Measurements from ENCODE around the gene SETBP1.

GRCh38 chr18:44786257-44786656 lies 105.6 kb downstream of the SETBP1 start:
- TF ChIP-seq POLR2AphosphoS5 (IDR thresholded peaks at IDR 0.05; ENCODE audit: borderline replicate concordance, low read depth, low read length) (no peak), EZH2 (IDR thresholded peaks at IDR 0.05) (no peak), FOXP2 (optimal IDR thresholded peaks at IDR 0.05; ENCODE audit: control extremely low read depth, extremely low read length, insufficient read depth) (no peak)

All from SK-N-MC (cell line).